GM18502 (cell line): Measurements from ENCODE around the gene SLAMF9.

Experiments used
- ATAC-seq: cut with Tn5 transposase; IDR thresholded peaks from one replicate; pipeline ENCODE4 v1.9.1; 2021; ENCODE audit warnings: mild to moderate bottlenecking; ENCODE audit not compliant: unreplicated experiment, poor library complexity

The SLAMF9 gene

GRCh38 chr1:159953536-159954515 is at the start of gene SLAMF9:
Gene SLAMF9, minus strand, starts transcription at chr1:159954237. Its CDS starts 100 bp downstream, at chr1:159954137.
- ATAC-seq = no peak

DNA sequence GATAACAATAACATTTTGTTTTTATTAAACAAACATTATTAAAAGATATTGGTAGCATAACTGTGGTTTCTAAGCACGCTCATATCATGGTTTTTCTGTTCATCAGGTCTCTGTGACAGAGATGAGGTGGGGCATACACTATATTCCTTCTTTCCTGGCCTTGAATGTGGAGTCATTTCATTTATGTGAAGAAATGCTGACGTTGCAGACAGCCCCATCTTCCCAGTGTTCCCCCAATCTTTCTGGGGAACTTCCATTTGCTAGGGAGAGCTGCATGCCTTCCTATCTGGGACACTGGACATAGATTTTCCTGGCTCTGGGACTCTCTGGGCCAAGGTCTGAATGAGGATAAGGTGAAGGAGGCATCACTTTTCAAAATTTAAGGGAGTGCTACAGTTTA is 47.4 kb upstream of the SLAMF9 start:
- no peak for ATAC-seq

DNA sequence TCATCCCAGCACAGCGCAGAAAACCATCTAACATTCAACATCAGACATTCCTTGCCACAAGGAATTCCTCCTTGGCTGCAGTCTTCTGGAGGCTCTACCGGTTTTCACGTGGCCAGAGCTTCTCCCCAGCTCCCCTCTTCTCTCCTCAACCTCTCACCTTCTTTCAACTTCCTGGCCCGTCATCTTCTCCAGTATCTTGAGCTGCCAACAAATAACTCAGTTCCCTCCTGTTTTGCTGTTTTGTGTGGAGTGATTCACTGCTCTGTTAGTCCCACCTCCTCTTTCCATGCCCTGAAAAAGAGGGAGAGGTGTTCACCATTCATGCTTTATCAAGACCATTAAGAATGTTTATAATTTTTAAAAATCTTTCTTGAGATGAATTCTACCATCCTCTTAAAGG is 45.2 kb upstream of the SLAMF9 start:
- ATAC-seq = no peak

DNA sequence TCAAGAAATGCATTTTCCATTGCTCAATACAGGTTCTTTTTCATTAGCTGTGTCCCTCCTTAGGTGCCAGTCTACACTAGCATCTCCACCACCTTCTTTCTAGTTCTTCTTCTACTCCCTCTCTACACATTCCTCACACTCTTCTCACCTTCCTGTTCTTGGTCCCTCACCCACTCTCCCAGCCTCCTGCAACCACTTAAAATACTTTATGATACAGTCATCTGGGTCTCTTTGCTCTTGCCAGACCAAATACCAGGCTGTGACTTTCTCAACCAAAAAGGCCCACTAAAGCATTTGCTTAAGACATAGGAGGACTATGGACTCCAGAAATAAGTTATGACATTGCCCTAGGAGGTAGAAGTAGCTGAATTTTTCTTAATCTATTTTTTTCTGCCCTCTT is 42.6 kb upstream of the SLAMF9 start:
- ATAC-seq = no peak

DNA sequence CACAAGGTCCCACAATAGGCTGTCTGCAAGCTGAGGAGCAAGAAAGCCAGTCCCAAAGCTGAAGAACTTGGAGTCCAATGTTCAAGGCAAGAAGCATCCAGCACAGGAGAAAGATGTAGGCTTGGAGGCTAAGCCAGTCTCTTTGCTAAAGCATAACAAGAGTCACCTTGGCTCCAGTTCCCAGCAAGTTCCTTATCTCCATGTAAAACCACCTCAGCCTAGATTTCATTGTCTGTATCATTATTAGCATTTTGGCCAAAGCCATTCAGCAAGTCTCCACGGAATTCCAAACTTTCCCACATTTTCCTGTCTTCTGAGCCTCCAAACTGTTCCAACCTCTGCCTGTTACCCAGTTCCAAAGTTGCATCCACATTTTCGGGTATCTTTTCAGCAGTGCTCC is 40.9 kb upstream of the SLAMF9 start:
- no peak for ATAC-seq

DNA sequence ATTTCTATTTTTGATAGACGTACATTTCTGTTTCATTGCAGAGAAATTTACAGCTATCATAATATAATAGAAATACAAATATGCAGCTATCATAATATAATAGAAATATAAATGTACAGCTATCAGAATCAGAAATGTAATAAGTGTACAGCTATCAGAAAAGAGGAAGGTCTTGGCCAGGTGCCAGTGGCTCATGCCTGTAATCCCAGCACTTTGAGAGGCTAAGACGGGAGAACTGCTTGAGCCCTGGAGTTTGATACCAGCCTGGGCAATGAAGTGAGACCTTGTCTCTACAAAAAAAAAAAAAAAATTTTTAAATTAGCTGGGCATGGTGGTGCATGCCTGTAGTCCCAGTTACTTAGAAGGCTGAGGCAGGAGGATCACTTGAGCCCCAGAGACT is 39.9 kb upstream of the SLAMF9 start:
- ATAC-seq = no peak

- ATAC-seq = no peak
Measured at GRCh38 chr1:159992161-159992560, 38.1 kb upstream of the SLAMF9 start.

DNA sequence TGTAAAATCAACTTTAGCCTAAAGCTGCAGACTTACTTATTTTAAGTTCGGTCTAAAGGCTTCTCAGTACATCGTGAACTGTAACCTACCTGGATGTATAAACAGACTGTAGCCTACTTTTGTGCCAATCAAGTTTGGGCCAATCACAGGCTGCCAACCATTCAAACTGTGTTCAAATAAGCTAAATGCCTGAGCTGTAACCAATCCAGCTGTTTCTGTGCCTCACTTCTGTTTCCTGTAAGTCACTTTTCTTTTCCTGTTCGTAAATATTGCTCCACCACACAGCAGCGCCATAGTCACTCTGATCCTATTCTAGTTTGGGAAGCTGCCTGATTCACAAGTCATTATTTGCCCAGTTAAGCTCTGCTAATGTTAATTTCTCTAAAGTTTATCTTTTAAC is 37.5 kb upstream of the SLAMF9 start:
- ATAC-seq = no peak

DNA sequence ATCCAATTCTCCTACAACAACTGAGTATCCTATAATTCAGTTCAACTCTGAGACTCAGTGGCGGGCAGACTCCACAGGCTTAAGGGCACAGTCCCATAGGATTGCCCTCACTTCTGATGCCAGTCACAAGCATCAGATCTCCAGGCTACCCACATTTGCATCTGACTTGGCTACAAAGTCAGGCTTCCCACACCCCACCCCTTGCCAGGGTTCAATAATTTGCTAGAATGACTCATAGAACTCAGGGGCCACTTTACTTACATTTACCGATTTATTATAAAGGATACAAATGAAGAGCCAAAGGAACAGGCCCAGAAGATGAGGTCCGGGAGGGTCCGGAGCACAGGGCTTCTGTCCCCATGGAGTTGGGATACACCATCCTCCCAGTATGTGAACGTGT is 36.0 kb upstream of the SLAMF9 start:
- ATAC-seq = no peak

- ATAC-seq = no peak
Measured at GRCh38 chr1:159989581-159989980, 35.5 kb upstream of the SLAMF9 start.

- no peak for ATAC-seq
Measured at GRCh38 chr1:159988006-159988405, 34.0 kb upstream of the SLAMF9 start.

- no peak for ATAC-seq
Measured at GRCh38 chr1:159987186-159987585, 33.1 kb upstream of the SLAMF9 start.

GRCh38 chr1:159986531-159986930 is 32.5 kb upstream of the SLAMF9 start:
- no peak for ATAC-seq

GRCh38 chr1:159986093-159986492 is 32.1 kb upstream of the SLAMF9 start:
- ATAC-seq = no peak

GRCh38 chr1:159985473-159985872 is 31.4 kb upstream of the SLAMF9 start:
- no peak for ATAC-seq

DNA sequence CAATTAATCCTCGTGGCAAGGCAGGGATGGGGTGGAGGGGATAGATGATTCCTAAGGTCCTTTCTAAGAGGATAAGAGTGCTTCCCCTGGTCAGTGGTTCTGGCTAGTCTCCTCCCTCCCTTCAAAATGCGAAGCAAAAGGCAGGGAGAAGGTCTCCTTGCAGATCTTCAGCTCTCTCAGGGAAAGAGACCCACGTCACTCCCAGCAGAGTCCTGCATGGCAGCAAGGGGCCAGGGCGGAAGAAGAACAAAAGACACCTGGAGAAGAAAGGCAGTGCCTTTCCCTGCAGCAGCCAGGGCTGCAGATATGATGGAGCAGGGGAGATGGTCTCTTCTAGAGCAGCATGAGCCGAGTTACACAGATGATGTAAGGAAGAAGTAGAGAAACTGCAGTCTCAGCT is 29.6 kb upstream of the SLAMF9 start:
- ATAC-seq = no peak

DNA sequence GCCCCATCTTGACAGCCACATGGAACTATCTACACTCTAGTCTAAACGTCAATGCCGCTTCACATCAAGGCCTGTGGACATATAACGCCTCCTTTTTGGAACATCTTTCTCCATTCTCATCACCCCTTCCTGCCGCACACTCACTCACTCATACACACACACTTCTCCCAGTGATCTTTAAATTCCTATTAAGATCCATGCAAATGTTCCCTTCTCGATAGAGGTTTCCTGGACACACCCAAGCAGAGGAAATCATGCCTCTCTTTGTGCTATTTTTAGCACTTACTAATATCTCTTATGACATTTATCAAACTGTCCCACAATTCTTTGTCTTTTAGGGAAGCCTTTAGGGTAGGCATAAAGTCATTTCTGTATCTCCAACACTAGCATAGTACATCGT is 28.2 kb upstream of the SLAMF9 start:
- ATAC-seq = no peak

DNA sequence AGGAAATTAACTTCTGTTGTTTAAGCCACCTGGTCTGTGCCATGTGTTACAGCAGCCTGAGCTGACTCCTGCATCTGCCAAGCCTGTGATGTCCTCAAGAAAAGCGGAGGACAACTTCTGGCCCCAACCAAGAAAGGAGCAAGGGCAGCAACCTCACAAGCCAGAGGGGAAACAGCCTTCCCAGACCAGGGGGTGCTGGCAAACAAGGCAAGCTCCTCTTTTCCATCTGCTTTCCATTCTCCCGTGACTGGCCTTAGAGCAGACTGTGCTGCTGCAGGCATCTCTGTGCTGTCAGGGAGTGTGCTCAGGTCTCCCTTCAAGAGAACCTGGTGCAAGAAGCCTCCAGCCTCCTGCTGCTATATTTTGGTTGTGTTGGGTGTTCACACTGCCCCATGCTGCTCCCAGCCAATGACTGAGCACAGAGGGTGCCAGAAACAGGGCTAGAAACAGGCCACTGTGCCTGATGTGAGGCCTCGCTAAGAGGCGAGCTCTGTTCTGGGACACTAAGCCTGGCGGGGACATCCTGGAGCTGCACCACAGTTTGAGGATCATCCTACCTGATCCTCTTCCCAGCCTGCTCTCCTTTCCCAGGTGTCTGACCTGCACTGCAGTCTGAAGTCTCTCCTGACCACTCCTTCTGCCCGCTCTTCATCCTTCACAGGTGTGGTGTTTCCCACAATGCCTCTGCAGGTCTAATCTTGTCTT is 27.5 kb upstream of the SLAMF9 start:
- ATAC-seq = no peak

- ATAC-seq = no peak
Measured at GRCh38 chr1:159980786-159981185, 26.7 kb upstream of the SLAMF9 start.

GRCh38 chr1:159980076-159980475 is 26.0 kb upstream of the SLAMF9 start:
- no peak for ATAC-seq

GRCh38 chr1:159979257-159979656 is 25.2 kb upstream of the SLAMF9 start:
- ATAC-seq = no peak

DNA sequence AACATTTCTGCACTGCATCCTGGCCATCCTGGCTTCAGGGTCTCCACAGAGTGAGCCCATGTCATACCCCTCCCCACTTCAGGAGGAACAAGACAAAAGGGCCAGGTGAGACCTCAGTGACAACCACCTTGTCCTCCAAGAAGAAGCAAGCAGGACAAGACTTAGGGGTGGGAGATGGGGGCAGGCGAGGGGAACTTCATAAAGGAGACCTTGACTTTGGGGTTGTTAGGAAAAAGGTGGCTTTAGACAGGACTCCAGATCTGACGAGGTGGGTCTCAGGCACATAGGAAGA is 24.0 kb upstream of the SLAMF9 start:
- no peak for ATAC-seq
